ENCODE results near the gene GPC1.

GPC1 gene

DNA sequence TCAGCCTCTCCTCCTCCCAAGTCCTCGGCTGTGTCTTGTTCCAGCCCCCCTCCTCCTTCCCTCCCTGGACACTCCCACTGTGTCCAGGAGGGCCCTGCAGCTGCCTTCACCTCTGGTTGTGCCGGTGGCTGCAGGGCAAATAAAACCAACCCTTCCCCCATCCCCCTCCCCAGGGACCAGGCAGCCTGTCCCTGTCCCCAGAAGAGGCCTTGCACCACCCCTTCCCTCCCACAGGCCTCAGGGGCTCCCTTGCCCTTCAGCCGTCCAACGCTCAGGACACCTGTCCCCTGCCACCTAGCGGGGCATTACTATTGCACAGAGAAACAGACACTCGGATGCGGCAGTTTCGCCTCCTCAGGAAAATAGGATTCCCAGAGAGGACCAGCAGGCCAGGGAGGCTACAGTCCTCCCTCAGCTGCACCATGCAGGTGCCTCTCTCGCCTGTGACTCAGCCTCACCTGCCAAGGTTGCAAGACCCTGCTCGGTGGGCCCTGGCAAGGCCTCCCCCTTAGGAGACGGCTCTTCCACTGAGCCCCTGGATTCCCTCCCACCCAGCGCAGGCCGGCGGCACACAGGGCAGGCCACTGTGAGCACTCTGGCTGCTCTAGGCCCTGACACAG, 5.5 kb upstream of the GPC1 start (continued):
- TF ChIP-seq, protein P1, sequence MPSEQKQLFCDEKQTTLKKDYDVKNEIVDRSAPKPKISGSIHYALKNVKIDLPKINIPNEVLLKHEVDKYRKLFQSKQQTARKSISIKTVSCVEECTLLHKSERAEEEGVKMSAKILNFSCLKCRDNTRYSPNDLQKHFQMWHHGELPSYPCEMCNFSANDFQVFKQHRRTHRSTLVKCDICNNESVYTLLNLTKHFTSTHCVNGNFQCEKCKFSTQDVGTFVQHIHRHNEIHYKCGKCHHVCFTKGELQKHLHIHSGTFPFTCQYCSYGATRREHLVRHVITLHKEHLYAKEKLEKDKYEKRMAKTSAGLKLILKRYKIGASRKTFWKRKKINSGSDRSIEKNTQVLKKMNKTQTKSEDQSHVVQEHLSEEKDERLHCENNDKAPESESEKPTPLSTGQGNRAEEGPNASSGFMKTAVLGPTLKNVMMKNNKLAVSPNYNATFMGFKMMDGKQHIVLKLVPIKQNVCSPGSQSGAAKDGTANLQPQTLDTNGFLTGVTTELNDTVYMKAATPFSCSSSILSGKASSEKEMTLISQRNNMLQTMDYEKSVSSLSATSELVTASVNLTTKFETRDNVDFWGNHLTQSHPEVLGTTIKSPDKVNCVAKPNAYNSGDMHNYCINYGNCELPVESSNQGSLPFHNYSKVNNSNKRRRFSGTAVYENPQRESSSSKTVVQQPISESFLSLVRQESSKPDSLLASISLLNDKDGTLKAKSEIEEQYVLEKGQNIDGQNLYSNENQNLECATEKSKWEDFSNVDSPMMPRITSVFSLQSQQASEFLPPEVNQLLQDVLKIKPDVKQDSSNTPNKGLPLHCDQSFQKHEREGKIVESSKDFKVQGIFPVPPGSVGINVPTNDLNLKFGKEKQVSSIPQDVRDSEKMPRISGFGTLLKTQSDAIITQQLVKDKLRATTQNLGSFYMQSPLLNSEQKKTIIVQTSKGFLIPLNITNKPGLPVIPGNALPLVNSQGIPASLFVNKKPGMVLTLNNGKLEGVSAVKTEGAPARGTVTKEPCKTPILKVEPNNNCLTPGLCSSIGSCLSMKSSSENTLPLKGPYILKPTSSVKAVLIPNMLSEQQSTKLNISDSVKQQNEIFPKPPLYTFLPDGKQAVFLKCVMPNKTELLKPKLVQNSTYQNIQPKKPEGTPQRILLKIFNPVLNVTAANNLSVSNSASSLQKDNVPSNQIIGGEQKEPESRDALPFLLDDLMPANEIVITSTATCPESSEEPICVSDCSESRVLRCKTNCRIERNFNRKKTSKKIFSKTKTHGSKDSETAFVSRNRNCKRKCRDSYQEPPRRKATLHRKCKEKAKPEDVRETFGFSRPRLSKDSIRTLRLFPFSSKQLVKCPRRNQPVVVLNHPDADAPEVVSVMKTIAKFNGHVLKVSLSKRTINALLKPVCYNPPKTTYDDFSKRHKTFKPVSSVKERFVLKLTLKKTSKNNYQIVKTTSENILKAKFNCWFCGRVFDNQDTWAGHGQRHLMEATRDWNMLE (tag by site-specific recombination; conservative IDR thresholded peaks at IDR 0.05; ENCODE audit: low read depth): no peak

DNA sequence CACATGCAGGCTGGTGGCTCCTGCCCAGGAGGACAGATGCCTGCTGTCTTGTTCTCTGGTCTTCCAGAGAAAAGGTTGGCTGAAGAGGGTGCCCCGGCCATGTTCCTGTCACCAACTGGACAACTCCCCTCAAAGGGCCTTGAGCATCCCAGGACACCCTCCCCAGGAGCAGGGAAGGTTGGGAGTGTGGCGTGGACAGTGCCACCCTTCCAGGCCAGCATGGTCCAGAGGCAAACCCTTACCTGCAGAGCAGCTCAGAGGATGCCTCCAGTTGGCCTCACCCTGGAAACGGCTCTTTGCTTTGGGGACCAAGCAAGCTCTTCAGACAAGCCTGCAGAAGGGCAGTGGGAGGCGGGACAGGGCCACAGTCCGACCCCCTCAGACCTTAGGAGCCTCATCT, 4.9 kb upstream of the GPC1 start:
- ChIA-PET CTCF (interaction anchor here (1.0 kb wide), 1 partner anchor 67 kb away, joined by 4 read pairs; no protein-coding TSS in a partner anchor), POLR2A (no interaction called here)
- H3K4me3 ChIP-seq (ENCODE audit: low read depth, low read length): no peak overlapping the region
- no peaks in the 10 kb centered on the region for H3K9me3 ChIP-seq (ENCODE audit: control insufficient read depth, insufficient read depth, low read depth, low read length)
- H3K4me1 ChIP-seq (ENCODE audit: control insufficient read depth, insufficient read depth, low read length): no peaks in the 10 kb centered on the region
- H3K36me3 ChIP-seq (ENCODE audit: control insufficient read depth in 2 of 2, insufficient read depth in 1 of 2, low read length in 2 of 2): no peaks in the 10 kb centered on the region
- TF ChIP-seq, protein P2, sequence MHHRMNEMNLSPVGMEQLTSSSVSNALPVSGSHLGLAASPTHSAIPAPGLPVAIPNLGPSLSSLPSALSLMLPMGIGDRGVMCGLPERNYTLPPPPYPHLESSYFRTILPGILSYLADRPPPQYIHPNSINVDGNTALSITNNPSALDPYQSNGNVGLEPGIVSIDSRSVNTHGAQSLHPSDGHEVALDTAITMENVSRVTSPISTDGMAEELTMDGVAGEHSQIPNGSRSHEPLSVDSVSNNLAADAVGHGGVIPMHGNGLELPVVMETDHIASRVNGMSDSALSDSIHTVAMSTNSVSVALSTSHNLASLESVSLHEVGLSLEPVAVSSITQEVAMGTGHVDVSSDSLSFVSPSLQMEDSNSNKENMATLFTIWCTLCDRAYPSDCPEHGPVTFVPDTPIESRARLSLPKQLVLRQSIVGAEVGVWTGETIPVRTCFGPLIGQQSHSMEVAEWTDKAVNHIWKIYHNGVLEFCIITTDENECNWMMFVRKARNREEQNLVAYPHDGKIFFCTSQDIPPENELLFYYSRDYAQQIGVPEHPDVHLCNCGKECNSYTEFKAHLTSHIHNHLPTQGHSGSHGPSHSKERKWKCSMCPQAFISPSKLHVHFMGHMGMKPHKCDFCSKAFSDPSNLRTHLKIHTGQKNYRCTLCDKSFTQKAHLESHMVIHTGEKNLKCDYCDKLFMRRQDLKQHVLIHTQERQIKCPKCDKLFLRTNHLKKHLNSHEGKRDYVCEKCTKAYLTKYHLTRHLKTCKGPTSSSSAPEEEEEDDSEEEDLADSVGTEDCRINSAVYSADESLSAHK (tag by site-specific recombination; IDR thresholded peaks at IDR 0.05): no peak
- TF ChIP-seq, protein P3, sequence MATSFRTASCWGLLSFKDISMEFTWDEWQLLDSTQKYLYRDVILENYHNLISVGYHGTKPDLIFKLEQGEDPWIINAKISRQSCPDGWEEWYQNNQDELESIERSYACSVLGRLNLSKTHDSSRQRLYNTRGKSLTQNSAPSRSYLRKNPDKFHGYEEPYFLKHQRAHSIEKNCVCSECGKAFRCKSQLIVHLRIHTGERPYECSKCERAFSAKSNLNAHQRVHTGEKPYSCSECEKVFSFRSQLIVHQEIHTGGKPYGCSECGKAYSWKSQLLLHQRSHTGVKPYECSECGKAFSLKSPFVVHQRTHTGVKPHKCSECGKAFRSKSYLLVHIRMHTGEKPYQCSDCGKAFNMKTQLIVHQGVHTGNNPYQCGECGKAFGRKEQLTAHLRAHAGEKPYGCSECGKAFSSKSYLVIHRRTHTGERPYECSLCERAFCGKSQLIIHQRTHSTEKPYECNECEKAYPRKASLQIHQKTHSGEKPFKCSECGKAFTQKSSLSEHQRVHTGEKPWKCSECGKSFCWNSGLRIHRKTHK (tag by site-specific recombination; IDR thresholded peaks at IDR 0.05): no peak
- TF ChIP-seq, protein P4, sequence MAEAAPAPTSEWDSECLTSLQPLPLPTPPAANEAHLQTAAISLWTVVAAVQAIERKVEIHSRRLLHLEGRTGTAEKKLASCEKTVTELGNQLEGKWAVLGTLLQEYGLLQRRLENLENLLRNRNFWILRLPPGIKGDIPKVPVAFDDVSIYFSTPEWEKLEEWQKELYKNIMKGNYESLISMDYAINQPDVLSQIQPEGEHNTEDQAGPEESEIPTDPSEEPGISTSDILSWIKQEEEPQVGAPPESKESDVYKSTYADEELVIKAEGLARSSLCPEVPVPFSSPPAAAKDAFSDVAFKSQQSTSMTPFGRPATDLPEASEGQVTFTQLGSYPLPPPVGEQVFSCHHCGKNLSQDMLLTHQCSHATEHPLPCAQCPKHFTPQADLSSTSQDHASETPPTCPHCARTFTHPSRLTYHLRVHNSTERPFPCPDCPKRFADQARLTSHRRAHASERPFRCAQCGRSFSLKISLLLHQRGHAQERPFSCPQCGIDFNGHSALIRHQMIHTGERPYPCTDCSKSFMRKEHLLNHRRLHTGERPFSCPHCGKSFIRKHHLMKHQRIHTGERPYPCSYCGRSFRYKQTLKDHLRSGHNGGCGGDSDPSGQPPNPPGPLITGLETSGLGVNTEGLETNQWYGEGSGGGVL (tag by site-specific recombination; IDR thresholded peaks at IDR 0.05): no peak
- no peak for TF ChIP-seq ZNF157 (tag by site-specific recombination; IDR thresholded peaks at IDR 0.05)
- no peak for TF ChIP-seq ZNF146 (tag by site-specific recombination; IDR thresholded peaks at IDR 0.05)
- no peak for TF ChIP-seq HOXA7 (CRISPR knock-in tag; IDR thresholded peaks at IDR 0.05; ENCODE audit: borderline replicate concordance)
- no peak for TF ChIP-seq ZNF521 (tag by site-specific recombination; IDR thresholded peaks at IDR 0.05)
- TF ChIP-seq ZNF292 (tag by site-specific recombination; IDR thresholded peaks at IDR 0.05; ENCODE audit: borderline replicate concordance, low read depth): no peak
- no peak for TF ChIP-seq ZSCAN16 (tag by site-specific recombination; IDR thresholded peaks at IDR 0.05)
- TF ChIP-seq ZBTB21 (tag by site-specific recombination; IDR thresholded peaks at IDR 0.05): no peak
- TF ChIP-seq, protein P5, sequence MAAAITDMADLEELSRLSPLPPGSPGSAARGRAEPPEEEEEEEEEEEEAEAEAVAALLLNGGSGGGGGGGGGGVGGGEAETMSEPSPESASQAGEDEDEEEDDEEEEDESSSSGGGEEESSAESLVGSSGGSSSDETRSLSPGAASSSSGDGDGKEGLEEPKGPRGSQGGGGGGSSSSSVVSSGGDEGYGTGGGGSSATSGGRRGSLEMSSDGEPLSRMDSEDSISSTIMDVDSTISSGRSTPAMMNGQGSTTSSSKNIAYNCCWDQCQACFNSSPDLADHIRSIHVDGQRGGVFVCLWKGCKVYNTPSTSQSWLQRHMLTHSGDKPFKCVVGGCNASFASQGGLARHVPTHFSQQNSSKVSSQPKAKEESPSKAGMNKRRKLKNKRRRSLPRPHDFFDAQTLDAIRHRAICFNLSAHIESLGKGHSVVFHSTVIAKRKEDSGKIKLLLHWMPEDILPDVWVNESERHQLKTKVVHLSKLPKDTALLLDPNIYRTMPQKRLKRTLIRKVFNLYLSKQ (tag by site-specific recombination; IDR thresholded peaks at IDR 0.05; ENCODE audit: borderline replicate concordance): no peak
- TF ChIP-seq ZNF585B (tag by site-specific recombination; IDR thresholded peaks at IDR 0.05): no peak
- TF ChIP-seq ZNF660 (tag by site-specific recombination; IDR thresholded peaks at IDR 0.05): no peak
- TF ChIP-seq, protein P6, sequence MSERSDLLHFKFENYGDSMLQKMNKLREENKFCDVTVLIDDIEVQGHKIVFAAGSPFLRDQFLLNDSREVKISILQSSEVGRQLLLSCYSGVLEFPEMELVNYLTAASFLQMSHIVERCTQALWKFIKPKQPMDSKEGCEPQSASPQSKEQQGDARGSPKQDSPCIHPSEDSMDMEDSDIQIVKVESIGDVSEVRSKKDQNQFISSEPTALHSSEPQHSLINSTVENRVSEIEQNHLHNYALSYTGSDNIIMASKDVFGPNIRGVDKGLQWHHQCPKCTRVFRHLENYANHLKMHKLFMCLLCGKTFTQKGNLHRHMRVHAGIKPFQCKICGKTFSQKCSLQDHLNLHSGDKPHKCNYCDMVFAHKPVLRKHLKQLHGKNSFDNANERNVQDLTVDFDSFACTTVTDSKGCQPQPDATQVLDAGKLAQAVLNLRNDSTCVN (tag by site-specific recombination; optimal IDR thresholded peaks at IDR 0.05): no peak
- TF ChIP-seq, protein P7, sequence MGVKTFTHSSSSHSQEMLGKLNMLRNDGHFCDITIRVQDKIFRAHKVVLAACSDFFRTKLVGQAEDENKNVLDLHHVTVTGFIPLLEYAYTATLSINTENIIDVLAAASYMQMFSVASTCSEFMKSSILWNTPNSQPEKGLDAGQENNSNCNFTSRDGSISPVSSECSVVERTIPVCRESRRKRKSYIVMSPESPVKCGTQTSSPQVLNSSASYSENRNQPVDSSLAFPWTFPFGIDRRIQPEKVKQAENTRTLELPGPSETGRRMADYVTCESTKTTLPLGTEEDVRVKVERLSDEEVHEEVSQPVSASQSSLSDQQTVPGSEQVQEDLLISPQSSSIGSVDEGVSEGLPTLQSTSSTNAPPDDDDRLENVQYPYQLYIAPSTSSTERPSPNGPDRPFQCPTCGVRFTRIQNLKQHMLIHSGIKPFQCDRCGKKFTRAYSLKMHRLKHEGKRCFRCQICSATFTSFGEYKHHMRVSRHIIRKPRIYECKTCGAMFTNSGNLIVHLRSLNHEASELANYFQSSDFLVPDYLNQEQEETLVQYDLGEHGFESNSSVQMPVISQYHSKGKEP (tag by site-specific recombination; IDR thresholded peaks at IDR 0.05): no peak
- no peak for TF ChIP-seq ZFP3 (tag by site-specific recombination; IDR thresholded peaks at IDR 0.05; ENCODE audit: low read depth)
- TF ChIP-seq ZFP69B (tag by site-specific recombination; IDR thresholded peaks at IDR 0.05): no peak
- no peak for TF ChIP-seq GLIS1 (tag by site-specific recombination; IDR thresholded peaks at IDR 0.05)
- no peak for TF ChIP-seq ZNF324 (tag by site-specific recombination; IDR thresholded peaks at IDR 0.05)
- no peak for TF ChIP-seq ZNF621 (tag by site-specific recombination; IDR thresholded peaks at IDR 0.05)
- H3K27ac ChIP-seq (ENCODE audit: extremely low read depth, low read depth, low read length): no peak overlapping the region

Data from HEK293 (cell line).